SK-N-SH (cell line): ENCODE data around the gene ANK2.

Source experiments
- CTCF ChIP-seq: fragments of 200-600 bp; sonication (generic); IDR thresholded peaks from 2 replicates; pipeline ENCODE4 v1.6.1; 2017; ENCODE audit warnings: antibody characterized with exemption, mild to moderate bottlenecking, moderate library complexity
- EP300 ChIP-seq, 2 experiments: IDR thresholded peaks; 2 replicates each; pipeline versions ENCODE4 v1.4.0 to v1.6.1; 2012; ENCODE audit warnings: borderline replicate concordance in 1 of 2, low read depth in 1 of 2, low read length in 1 of 2
- EZH2phosphoT487 ChIP-seq: fragments of 200-600 bp; sonication (generic); IDR thresholded peaks from 2 replicates; pipeline ENCODE4 v1.6.1; 2017; ENCODE audit warnings: low read depth, mixed run types, mild to moderate bottlenecking, antibody characterized with exemption, moderate library complexity, borderline replicate concordance
- JUND ChIP-seq: IDR thresholded peaks from 2 replicates; pipeline ENCODE4 v1.4.0; 2012
- MXI1 ChIP-seq: IDR thresholded peaks from 2 replicates; pipeline ENCODE4 v1.6.1; 2012; ENCODE audit warnings: mild to moderate bottlenecking, low read depth, low read length, improper control_type of control experiment
- POLR2AphosphoS5 ChIP-seq: IDR thresholded peaks from 2 replicates; pipeline ENCODE4 v1.6.1; 2012; ENCODE audit warnings: low read depth, low read length
- RAD21 ChIP-seq: IDR thresholded peaks from 2 replicates; pipeline ENCODE4 v1.6.1; 2012; ENCODE audit warnings: mild to moderate bottlenecking, low read length
- REST ChIP-seq: IDR thresholded peaks from 2 replicates; pipeline ENCODE4 v1.6.1; 2012; ENCODE audit warnings: mild to moderate bottlenecking, low read depth, low read length, moderate library complexity
- SMC3 ChIP-seq: IDR thresholded peaks from 2 replicates; pipeline ENCODE4 v1.6.1; 2012; ENCODE audit warnings: low read depth, low read length, improper control_type of control experiment
- TAF1 ChIP-seq: IDR thresholded peaks from 2 replicates; pipeline ENCODE4 v1.6.1; 2012; ENCODE audit warnings: low read depth, mild to moderate bottlenecking, low read length, moderate library complexity, borderline replicate concordance
- ZBTB33 ChIP-seq: IDR thresholded peaks from 2 replicates; pipeline ENCODE4 v1.4.0; 2012; ENCODE audit warnings: low read depth, borderline replicate concordance

GRCh38 chr4:113154281-113154680 is 104.8 kb downstream of the ANK2 start:
- TF ChIP-seq MXI1, result no peak
- TF ChIP-seq JUND, result no peak
- no peak for TF ChIP-seq CTCF
- no peak for TF ChIP-seq RAD21
- TF ChIP-seq TAF1, result no peak
- TF ChIP-seq EP300 (IDR thresholded peaks at IDR 0.05; ENCODE audit: borderline replicate concordance in 1 of 2, low read depth in 1 of 2, low read length in 1 of 2), result no peak
- no peak for TF ChIP-seq ZBTB33
- TF ChIP-seq EZH2phosphoT487, result no peak
- no peak for TF ChIP-seq POLR2AphosphoS5
- TF ChIP-seq SMC3, result no peak
- TF ChIP-seq REST, result no peak
